ENCODE data around the gene AUTS2.

The AUTS2 gene

DNA sequence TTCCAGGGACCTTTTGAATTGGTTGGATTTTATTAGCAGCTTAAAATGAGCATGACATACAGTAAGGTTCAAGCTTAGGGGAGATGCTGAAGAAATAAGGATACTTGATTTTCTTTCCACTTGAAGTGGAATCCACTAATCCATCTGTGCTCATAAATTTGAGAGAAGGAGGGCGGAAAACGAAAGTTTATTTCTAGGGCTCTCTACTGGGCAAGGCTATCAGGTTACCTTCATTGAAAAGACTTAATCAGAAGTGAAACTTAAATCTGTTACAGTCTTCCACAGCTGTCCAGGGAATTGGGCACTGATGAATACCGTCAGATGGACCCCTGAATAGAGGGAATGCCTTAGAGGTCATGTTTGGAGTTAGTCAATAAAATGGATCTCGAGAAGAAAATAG, 21.8 kb downstream of the AUTS2 start (continued):
- TF ChIP-seq ZNF280D (tag by site-specific recombination; IDR thresholded peaks at IDR 0.05) (no peak), OSR2 (tag by site-specific recombination; IDR thresholded peaks at IDR 0.05) (peak; percentile 66), KLF10 (tag by site-specific recombination; IDR thresholded peaks at IDR 0.05) (no peak), ZNF140 (tag by site-specific recombination; IDR thresholded peaks at IDR 0.05) (no peak), ZNF677 (tag by site-specific recombination; IDR thresholded peaks at IDR 0.05) (no peak), ZNF274 (IDR thresholded peaks at IDR 0.05; ENCODE audit: low read length) (no peak), ZNF274 (tag by site-specific recombination; IDR thresholded peaks at IDR 0.05; ENCODE audit: borderline replicate concordance) (no peak), ZNF221 (tag by site-specific recombination; IDR thresholded peaks at IDR 0.05; ENCODE audit: borderline replicate concordance) (no peak), ZNF830 (tag by site-specific recombination; IDR thresholded peaks at IDR 0.05; ENCODE audit: low read depth) (no peak), SCRT1 (tag by site-specific recombination; IDR thresholded peaks at IDR 0.05; ENCODE audit: borderline replicate concordance) (no peak), ZNF37A (tag by site-specific recombination; IDR thresholded peaks at IDR 0.05) (no peak), ZNF843 (tag by site-specific recombination; IDR thresholded peaks at IDR 0.05) (0 out of 2 replicates have a peak, but pooled peaks have one; percentile 41), ZNF175 (tag by site-specific recombination; IDR thresholded peaks at IDR 0.05) (no peak), MZF1 (tag by site-specific recombination; IDR thresholded peaks at IDR 0.05; ENCODE audit: borderline replicate concordance) (peak; percentile 66; the same call in 1 of the 2 replicates), PBX3 (CRISPR knock-in tag; IDR thresholded peaks at IDR 0.05) (no peak), OVOL3 (tag by site-specific recombination; IDR thresholded peaks at IDR 0.05) (no peak), ZNF670 (tag by site-specific recombination; IDR thresholded peaks at IDR 0.05; ENCODE audit: low read depth) (no peak), ZBTB26 (tag by site-specific recombination; optimal IDR thresholded peaks at IDR 0.05) (no peak), ZNF571 (tag by site-specific recombination; IDR thresholded peaks at IDR 0.05) (no peak), ZNF529 (tag by site-specific recombination; IDR thresholded peaks at IDR 0.05; ENCODE audit: insufficient replicate concordance) (no peak), SP2 (tag by site-specific recombination; IDR thresholded peaks at IDR 0.05) (no peak), ZNF394 (tag by site-specific recombination; IDR thresholded peaks at IDR 0.05; ENCODE audit: borderline replicate concordance) (no peak), HOXA7 (CRISPR knock-in tag; IDR thresholded peaks at IDR 0.05; ENCODE audit: borderline replicate concordance) (no peak), ZNF248 (tag by site-specific recombination; IDR thresholded peaks at IDR 0.05) (no peak), ZNF23 (tag by site-specific recombination; IDR thresholded peaks at IDR 0.05; ENCODE audit: borderline replicate concordance) (no peak), ZNF335 (tag by site-specific recombination; conservative IDR thresholded peaks at IDR 0.05) (no peak; the same call in 1 of the 2 replicates), ZNF629 (tag by site-specific recombination; IDR thresholded peaks at IDR 0.05) (0 out of 2 replicates have a peak, but pooled peaks have one; percentile 15)
- TF ChIP-seq, protein P1, sequence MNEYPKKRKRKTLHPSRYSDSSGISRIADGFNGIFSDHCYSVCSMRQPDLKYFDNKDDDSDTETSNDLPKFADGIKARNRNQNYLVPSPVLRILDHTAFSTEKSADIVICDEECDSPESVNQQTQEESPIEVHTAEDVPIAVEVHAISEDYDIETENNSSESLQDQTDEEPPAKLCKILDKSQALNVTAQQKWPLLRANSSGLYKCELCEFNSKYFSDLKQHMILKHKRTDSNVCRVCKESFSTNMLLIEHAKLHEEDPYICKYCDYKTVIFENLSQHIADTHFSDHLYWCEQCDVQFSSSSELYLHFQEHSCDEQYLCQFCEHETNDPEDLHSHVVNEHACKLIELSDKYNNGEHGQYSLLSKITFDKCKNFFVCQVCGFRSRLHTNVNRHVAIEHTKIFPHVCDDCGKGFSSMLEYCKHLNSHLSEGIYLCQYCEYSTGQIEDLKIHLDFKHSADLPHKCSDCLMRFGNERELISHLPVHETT (tag by site-specific recombination; IDR thresholded peaks at IDR 0.05): no peak
- TF ChIP-seq, protein P2, sequence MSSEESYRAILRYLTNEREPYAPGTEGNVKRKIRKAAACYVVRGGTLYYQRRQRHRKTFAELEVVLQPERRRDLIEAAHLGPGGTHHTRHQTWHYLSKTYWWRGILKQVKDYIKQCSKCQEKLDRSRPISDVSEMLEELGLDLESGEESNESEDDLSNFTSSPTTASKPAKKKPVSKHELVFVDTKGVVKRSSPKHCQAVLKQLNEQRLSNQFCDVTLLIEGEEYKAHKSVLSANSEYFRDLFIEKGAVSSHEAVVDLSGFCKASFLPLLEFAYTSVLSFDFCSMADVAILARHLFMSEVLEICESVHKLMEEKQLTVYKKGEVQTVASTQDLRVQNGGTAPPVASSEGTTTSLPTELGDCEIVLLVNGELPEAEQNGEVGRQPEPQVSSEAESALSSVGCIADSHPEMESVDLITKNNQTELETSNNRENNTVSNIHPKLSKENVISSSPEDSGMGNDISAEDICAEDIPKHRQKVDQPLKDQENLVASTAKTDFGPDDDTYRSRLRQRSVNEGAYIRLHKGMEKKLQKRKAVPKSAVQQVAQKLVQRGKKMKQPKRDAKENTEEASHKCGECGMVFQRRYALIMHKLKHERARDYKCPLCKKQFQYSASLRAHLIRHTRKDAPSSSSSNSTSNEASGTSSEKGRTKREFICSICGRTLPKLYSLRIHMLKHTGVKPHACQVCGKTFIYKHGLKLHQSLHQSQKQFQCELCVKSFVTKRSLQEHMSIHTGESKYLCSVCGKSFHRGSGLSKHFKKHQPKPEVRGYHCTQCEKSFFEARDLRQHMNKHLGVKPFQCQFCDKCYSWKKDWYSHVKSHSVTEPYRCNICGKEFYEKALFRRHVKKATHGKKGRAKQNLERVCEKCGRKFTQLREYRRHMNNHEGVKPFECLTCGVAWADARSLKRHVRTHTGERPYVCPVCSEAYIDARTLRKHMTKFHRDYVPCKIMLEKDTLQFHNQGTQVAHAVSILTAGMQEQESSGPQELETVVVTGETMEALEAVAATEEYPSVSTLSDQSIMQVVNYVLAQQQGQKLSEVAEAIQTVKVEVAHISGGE (tag by site-specific recombination; conservative IDR thresholded peaks at IDR 0.05; ENCODE audit: low read depth): no peak
- TF ChIP-seq, protein P3, sequence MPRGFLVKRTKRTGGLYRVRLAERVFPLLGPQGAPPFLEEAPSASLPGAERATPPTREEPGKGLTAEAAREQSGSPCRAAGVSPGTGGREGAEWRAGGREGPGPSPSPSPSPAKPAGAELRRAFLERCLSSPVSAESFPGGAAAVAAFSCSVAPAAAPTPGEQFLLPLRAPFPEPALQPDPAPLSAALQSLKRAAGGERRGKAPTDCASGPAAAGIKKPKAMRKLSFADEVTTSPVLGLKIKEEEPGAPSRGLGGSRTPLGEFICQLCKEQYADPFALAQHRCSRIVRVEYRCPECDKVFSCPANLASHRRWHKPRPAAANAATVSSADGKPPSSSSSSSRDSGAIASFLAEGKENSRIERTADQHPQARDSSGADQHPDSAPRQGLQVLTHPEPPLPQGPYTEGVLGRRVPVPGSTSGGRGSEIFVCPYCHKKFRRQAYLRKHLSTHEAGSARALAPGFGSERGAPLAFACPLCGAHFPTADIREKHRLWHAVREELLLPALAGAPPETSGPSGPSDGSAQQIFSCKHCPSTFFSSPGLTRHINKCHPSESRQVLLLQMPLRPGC (tag by site-specific recombination; IDR thresholded peaks at IDR 0.05): no peak
